ENCODE data around the gene ANKS1A. TPM values are rescaled to one million over a fixed set of nuclear protein-coding genes. Genes with fewer than 3 reads are reported as not detected.

ANKS1A gene
- total RNA-seq, 1 donor from 2014 or later: 17.0 TPM

- H3K27ac ChIP-seq: no peak overlapping the region
- H3K79me2 ChIP-seq (ENCODE audit: low read depth): peaks cover 67% of the 10 kb centered on the region
- no peaks in the 10 kb centered on the region for H3K9me3 Mint-ChIP-seq
- no peak for DNase-seq (ENCODE audit: low spot score)
- H2AFZ ChIP-seq (replicated peaks): no peak overlapping the region
- no peak overlapping the region for H3K4me3 ChIP-seq
- peaks cover 11% of the 10 kb centered on the region for H3K4me1 Mint-ChIP-seq
- peaks cover 37% of the 10 kb centered on the region for H4K20me1 ChIP-seq (ENCODE audit: low read depth)
- H3F3A ChIP-seq (ENCODE audit: low read depth): peaks cover 12% of the 10 kb centered on the region
- H3K4me1 ChIP-seq: peaks cover 11% of the 10 kb centered on the region
- no peaks in the 10 kb centered on the region for H3K9me3 ChIP-seq (ENCODE audit: low read depth)
- TF ChIP-seq EZH2phosphoT487 (IDR thresholded peaks at IDR 0.05) (no peak), EZH2 (IDR thresholded peaks at IDR 0.05) (no peak), CTCF (IDR thresholded peaks at IDR 0.05) (no peak)
- no peak overlapping the region for H3K4me3 Mint-ChIP-seq
- H3K27me3 Mint-ChIP-seq (ENCODE audit: insufficient read depth, low read depth): peaks cover 2% of the 10 kb centered on the region
- no peaks in the 10 kb centered on the region for H3K36me3 ChIP-seq
- no peak overlapping the region for H3K4me2 ChIP-seq
- H3K27ac Mint-ChIP-seq: no peak overlapping the region
- H3K9ac ChIP-seq: no peak overlapping the region
- H3K27me3 ChIP-seq: no peaks in the 10 kb centered on the region
- H3K36me3 Mint-ChIP-seq: peaks cover 3% of the 10 kb centered on the region
Observed at GRCh38 chr6:34906826-34907225, 17.8 kb downstream of the ANKS1A start.

GRCh38 chr6:34908194-34908593, 19.1 kb downstream of the ANKS1A start:
- peaks cover 11% of the 10 kb centered on the region for H3K4me1 Mint-ChIP-seq
- H3K9me3 Mint-ChIP-seq: no peaks in the 10 kb centered on the region
- no peak overlapping the region for H3K4me3 Mint-ChIP-seq
- Histone ChIP-seq H3K36me3 (no peaks in the 10 kb centered on the region), H3K4me3 (no peak overlapping the region), H4K20me1 (ENCODE audit: low read depth) (peaks cover 39% of the 10 kb centered on the region), H3K27me3 (no peaks in the 10 kb centered on the region), H2AFZ (replicated peaks) (no peak overlapping the region), H3K9ac (no peak overlapping the region), H3K79me2 (ENCODE audit: low read depth) (peaks cover 77% of the 10 kb centered on the region), H3F3A (ENCODE audit: low read depth) (peaks cover 12% of the 10 kb centered on the region), H3K4me2 (no peak overlapping the region), H3K9me3 (ENCODE audit: low read depth) (no peaks in the 10 kb centered on the region), H3K27ac (no peak overlapping the region), H3K4me1 (peaks cover 13% of the 10 kb centered on the region)
- no peak for DNase-seq (ENCODE audit: low spot score)
- H3K27me3 Mint-ChIP-seq (ENCODE audit: insufficient read depth, low read depth): peaks cover 2% of the 10 kb centered on the region
- H3K36me3 Mint-ChIP-seq: peaks cover 3% of the 10 kb centered on the region
- no peak overlapping the region for H3K27ac Mint-ChIP-seq
- TF ChIP-seq EZH2 (IDR thresholded peaks at IDR 0.05) (no peak), EZH2phosphoT487 (IDR thresholded peaks at IDR 0.05) (no peak), CTCF (IDR thresholded peaks at IDR 0.05) (no peak)

- Histone ChIP-seq H3K27me3 (no peaks in the 10 kb centered on the region), H3K27ac (no peak overlapping the region), H3K4me2 (no peak overlapping the region), H3K9ac (no peak overlapping the region), H3F3A (ENCODE audit: low read depth) (peaks cover 12% of the 10 kb centered on the region), H3K4me1 (peaks cover 13% of the 10 kb centered on the region), H3K36me3 (no peaks in the 10 kb centered on the region), H3K4me3 (no peak overlapping the region), H3K9me3 (ENCODE audit: low read depth) (no peaks in the 10 kb centered on the region), H3K79me2 (ENCODE audit: low read depth) (peaks cover 77% of the 10 kb centered on the region), H2AFZ (replicated peaks) (no peak overlapping the region), H4K20me1 (ENCODE audit: low read depth) (peaks cover 35% of the 10 kb centered on the region)
- Mint-ChIP-seq H3K9me3 (no peaks in the 10 kb centered on the region), H3K4me1 (peaks cover 13% of the 10 kb centered on the region), H3K4me3 (no peak overlapping the region), H3K27ac (no peak overlapping the region), H3K27me3 (ENCODE audit: insufficient read depth, low read depth) (peaks cover 2% of the 10 kb centered on the region), H3K36me3 (peaks cover 3% of the 10 kb centered on the region)
- no peak for TF ChIP-seq EZH2phosphoT487 (IDR thresholded peaks at IDR 0.05)
- no peak for TF ChIP-seq EZH2 (IDR thresholded peaks at IDR 0.05)
- TF ChIP-seq CTCF (IDR thresholded peaks at IDR 0.05): no peak
- no peak for DNase-seq (ENCODE audit: low spot score)
Observed at GRCh38 chr6:34909320-34909883, 20.3 kb downstream of the ANKS1A start.

Measured in neural progenitor cell (in vitro differentiated cells).